H1 (cell line): ENCODE measurements around the gene DCTN3. TPM values are rescaled to one million over a fixed set of nuclear protein-coding genes. Genes with fewer than 3 reads are reported as not detected.

ENCODE experiments used
- CTCF ChIA-PET: fragments of 300-600 bp; sonication (Branson Sonifier 250); formaldehyde crosslinking; loops from one replicate; lab custom pipeline; 2021; ENCODE audit not compliant: partially characterized antibody; lab: Charles Lee
- POLR2A ChIA-PET: fragments of 300-600 bp; sonication (Branson Sonifier 250); formaldehyde crosslinking; loops from one replicate; lab custom pipeline; 2021; ENCODE audit warnings: inconsistent platforms; ENCODE audit not compliant: partially characterized antibody; lab: Charles Lee
- DNase-seq, 2 experiments: peaks; one replicate each; pipeline versions ENCODE4 v3.0.0 to v3.0.0-alpha.2; 2010 to 2022; ENCODE audit warnings: low spot score in 2 of 2, low read depth in 1 of 2, mixed read lengths in 1 of 2
- FAIRE-seq: peaks from 2 replicates; lab custom pipeline; 2011; peaks lifted over from hg19 to GRCh38; lab: Jason Lieb, UNC
- H2AFZ ChIP-seq: 2 replicates; pipeline ENCODE4 v1.8.1; 2012; ENCODE audit warnings: low read length, inconsistent platforms
- H2AK5ac ChIP-seq: 2 replicates; pipeline ENCODE4 v1.6.1; 2013; ENCODE audit warnings: low read depth, low read length
- H2BK120ac ChIP-seq: replicated peaks from 2 replicates; pipeline ENCODE3; 2013; ENCODE audit warnings: low read depth, low read length, inconsistent platforms
- H2BK12ac ChIP-seq: 2 replicates; pipeline ENCODE4 v1.6.1; 2013; ENCODE audit warnings: low read depth, low read length
- H2BK15ac ChIP-seq: 2 replicates; pipeline ENCODE4 v1.6.1; 2013; ENCODE audit warnings: low read length
- H2BK20ac ChIP-seq: 2 replicates; pipeline ENCODE4 v1.6.1; 2013; ENCODE audit warnings: low read length
- H2BK5ac ChIP-seq: 2 replicates; pipeline ENCODE4 v1.6.1; 2013; ENCODE audit warnings: low read depth, low read length
- H3K14ac ChIP-seq: 2 replicates; pipeline ENCODE4 v1.6.1; 2013; ENCODE audit warnings: inconsistent platforms; ENCODE audit not compliant: insufficient read length
- H3K18ac ChIP-seq: 2 replicates; pipeline ENCODE4 v1.6.1; 2013; ENCODE audit warnings: low read length; ENCODE audit errors: extremely low read depth
- H3K23ac ChIP-seq: 2 replicates; pipeline ENCODE4 v1.6.1; 2013; ENCODE audit warnings: inconsistent platforms; ENCODE audit not compliant: insufficient read length
- H3K23me2 ChIP-seq: 2 replicates; pipeline ENCODE4 v1.6.1; 2013; ENCODE audit warnings: low read depth, low read length
- H3K27ac ChIP-seq: 2 replicates; pipeline ENCODE4 v1.6.1; 2011; ENCODE audit warnings: low read depth, low read length, inconsistent platforms
- H3K27me3 ChIP-seq, 4 experiments: replicated peaks in 1 of 4; 1 replicate in 1 of 4; 2 replicates in 3 of 4; pipeline versions ENCODE4 v1.6.1 to v1.8.1; 2011 to 2013; ENCODE audit warnings: low read length in 3 of 4, mild to moderate bottlenecking in 3 of 4, inconsistent platforms in 2 of 4, mixed read lengths in 2 of 4, moderate library complexity in 1 of 4; ENCODE audit not compliant: control insufficient read depth in 3 of 4, insufficient read depth in 3 of 4; ENCODE audit errors: extremely low read depth in 1 of 4
- H3K36me3 ChIP-seq, 4 experiments: 2 replicates each; pipeline versions ENCODE4 v1.6.1 to v1.8.1; 2011 to 2013; ENCODE audit warnings: mild to moderate bottlenecking in 4 of 4, low read length in 3 of 4, moderate library complexity in 2 of 4, control low read depth in 1 of 4, inconsistent platforms in 1 of 4; ENCODE audit not compliant: insufficient read depth in 4 of 4, control insufficient read depth in 2 of 4
- H3K4ac ChIP-seq: replicated peaks from 2 replicates; pipeline ENCODE3; 2013; ENCODE audit warnings: low read length, low read depth, mixed read lengths, inconsistent platforms; ENCODE audit not compliant: insufficient read length
- H3K4me1 ChIP-seq, 4 experiments: replicated peaks in 1 of 4; 1 replicate in 1 of 4; 2 replicates in 3 of 4; pipeline versions ENCODE4 v1.6.1 to v1.8.1; 2011 to 2013; ENCODE audit warnings: low read length in 3 of 4, inconsistent platforms in 2 of 4, mixed read lengths in 1 of 4; ENCODE audit not compliant: insufficient read depth in 4 of 4, control insufficient read depth in 3 of 4
- H3K4me2 ChIP-seq, 2 experiments: 2 replicates each; pipeline versions ENCODE4 v1.6.1 to v1.8.1; 2011 to 2013; ENCODE audit warnings: low read depth in 2 of 2, low read length in 2 of 2, control low read depth in 1 of 2, inconsistent platforms in 1 of 2, mild to moderate bottlenecking in 1 of 2; ENCODE audit not compliant: insufficient read depth in 1 of 2
- H3K4me3 ChIP-seq, 4 experiments: fragments of 200-600, 300-600 bp in 1 of 4; sonication (generic), shearing (Covaris generic), sonication (Bioruptor Twin) in 1 of 4; 2 replicates each; pipeline versions ENCODE4 v1.5.1 to v1.8.1; 2011 to 2016; ENCODE audit warnings: low read length in 4 of 4, low read depth in 3 of 4, control low read depth in 2 of 4, inconsistent platforms in 2 of 4, mild to moderate bottlenecking in 2 of 4, mixed read lengths in 1 of 4, moderate library complexity in 1 of 4; ENCODE audit not compliant: insufficient read depth in 2 of 4; ENCODE audit errors: extremely low read depth in 1 of 4
- H3K56ac ChIP-seq: replicated peaks from 2 replicates; pipeline ENCODE3; 2013; ENCODE audit warnings: low read depth, mild to moderate bottlenecking, mixed read lengths, low read length, inconsistent platforms; ENCODE audit not compliant: insufficient read length
- H3K79me1 ChIP-seq: 2 replicates; pipeline ENCODE4 v1.6.1; 2013; ENCODE audit warnings: low read depth, low read length, control low read depth
- H3K79me2 ChIP-seq, 2 experiments: 2 replicates each; pipeline versions ENCODE4 v1.6.1 to v1.8.1; 2012 to 2013; ENCODE audit warnings: low read length in 2 of 2, mild to moderate bottlenecking in 2 of 2, inconsistent platforms in 1 of 2; ENCODE audit not compliant: insufficient read depth in 2 of 2, control insufficient read depth in 1 of 2
- H3K9ac ChIP-seq, 4 experiments: replicated peaks in 1 of 4; 1 replicate in 1 of 4; 2 replicates in 3 of 4; pipeline versions ENCODE4 v1.6.1 to v1.8.1; 2011 to 2013; ENCODE audit warnings: low read depth in 3 of 4, low read length in 3 of 4, control low read depth in 2 of 4, mild to moderate bottlenecking in 2 of 4, moderate library complexity in 2 of 4, inconsistent platforms in 1 of 4; ENCODE audit errors: extremely low read depth in 1 of 4
- H3K9me3 ChIP-seq, 2 experiments: 2 replicates each; pipeline versions ENCODE4 v1.6.1 to v1.8.1; 2012 to 2013; ENCODE audit warnings: mild to moderate bottlenecking in 2 of 2, moderate library complexity in 2 of 2, control low read depth in 1 of 2, inconsistent platforms in 1 of 2, low read depth in 1 of 2, low read length in 1 of 2, mixed read lengths in 1 of 2; ENCODE audit not compliant: insufficient read depth in 2 of 2
- H4K20me1 ChIP-seq, 2 experiments: replicated peaks in 1 of 2; 2 replicates each; pipeline versions ENCODE3 to v1.8.1; 2011 to 2013; ENCODE audit warnings: inconsistent platforms in 2 of 2, low read length in 2 of 2, mild to moderate bottlenecking in 1 of 2; ENCODE audit not compliant: insufficient read depth in 2 of 2, control insufficient read depth in 1 of 2
- H4K5ac ChIP-seq: 2 replicates; pipeline ENCODE4 v1.6.1; 2013; ENCODE audit warnings: low read length, low read depth, mixed read lengths, inconsistent platforms; ENCODE audit not compliant: insufficient read length
- H4K8ac ChIP-seq: 2 replicates; pipeline ENCODE4 v1.8.0; 2013; ENCODE audit warnings: mild to moderate bottlenecking, moderate library complexity, low read length, inconsistent platforms; ENCODE audit not compliant: insufficient read depth; ENCODE audit errors: extremely low read depth
- H4K91ac ChIP-seq: replicated peaks from 2 replicates; pipeline ENCODE3; 2013; ENCODE audit warnings: low read length, mixed read lengths, inconsistent platforms; ENCODE audit not compliant: insufficient read length
- SIX5 ChIP-seq: IDR thresholded peaks from 2 replicates; pipeline ENCODE4 v1.6.1; 2011; ENCODE audit warnings: mild to moderate bottlenecking, low read depth, low read length
- SP1 ChIP-seq: IDR thresholded peaks from 2 replicates; pipeline ENCODE4 v1.6.1; 2011; ENCODE audit warnings: low read depth, low read length
- SUZ12 ChIP-seq: fragments of 200-600 bp; sonication (generic); IDR thresholded peaks from 2 replicates; pipeline ENCODE4 v1.6.1; 2012; ENCODE audit warnings: mild to moderate bottlenecking, inconsistent platforms, low read length, moderate library complexity, mixed read lengths
- WGBS, 2 experiments: shearing (Covaris generic) in 1 of 2; methylation state at CpG; one replicate each; pipeline versions ENCODE4 v1.1.6 to v1.1.7; 2013 to 2015; ENCODE audit warnings: low lambda C conversion rate in 2 of 2, mixed read lengths in 2 of 2, inconsistent platforms in 1 of 2, low coverage in 1 of 2, missing lambda C conversion rate in 1 of 2; ENCODE audit not compliant: insufficient replicate concordance in 2 of 2, insufficient coverage in 1 of 2, insufficient read length in 1 of 2; ENCODE audit errors: extremely low coverage in 1 of 2, missing lambda C conversion rate in 1 of 2; 5-methylcytosine and 5-hydroxymethylcytosine counted together
- polyA plus RNA-seq, 7 experiments: library from polyadenylated mRNA; depleted of rRNA in 3 of 7; stranded (reverse) in 5 of 7; unstranded in 2 of 7; fragments of >200 nt in 5 of 7; fragments of 200-250 nt in 2 of 7; gene quantifications; 1 replicate in 5 of 7; 2 replicates in 1 of 7; 4 replicates in 1 of 7; pipeline versions ENCODE4 v1.2.1 to v1.2.3, GENCODE V29; 2011 to 2013; ENCODE audit warnings: missing spikeins in 2 of 7, mixed read lengths in 2 of 7
- total RNA-seq: library from RNA; stranded (reverse); fragmentation: NEBNext Ultra II Directional; extraction: Animal tissue kit (Norgen Biotek cat#: 25700); gene quantifications from 2 replicates; pipeline ENCODE4 v1.2.1, GENCODE V29; 2021

The DCTN3 gene
- total and polyA plus RNA-seq, 2 of the 8 experiments (the other 6 are each of a cell fraction or from before 2014, with no cell fraction given) = 25.6 to 39.2 TPM

DNA sequence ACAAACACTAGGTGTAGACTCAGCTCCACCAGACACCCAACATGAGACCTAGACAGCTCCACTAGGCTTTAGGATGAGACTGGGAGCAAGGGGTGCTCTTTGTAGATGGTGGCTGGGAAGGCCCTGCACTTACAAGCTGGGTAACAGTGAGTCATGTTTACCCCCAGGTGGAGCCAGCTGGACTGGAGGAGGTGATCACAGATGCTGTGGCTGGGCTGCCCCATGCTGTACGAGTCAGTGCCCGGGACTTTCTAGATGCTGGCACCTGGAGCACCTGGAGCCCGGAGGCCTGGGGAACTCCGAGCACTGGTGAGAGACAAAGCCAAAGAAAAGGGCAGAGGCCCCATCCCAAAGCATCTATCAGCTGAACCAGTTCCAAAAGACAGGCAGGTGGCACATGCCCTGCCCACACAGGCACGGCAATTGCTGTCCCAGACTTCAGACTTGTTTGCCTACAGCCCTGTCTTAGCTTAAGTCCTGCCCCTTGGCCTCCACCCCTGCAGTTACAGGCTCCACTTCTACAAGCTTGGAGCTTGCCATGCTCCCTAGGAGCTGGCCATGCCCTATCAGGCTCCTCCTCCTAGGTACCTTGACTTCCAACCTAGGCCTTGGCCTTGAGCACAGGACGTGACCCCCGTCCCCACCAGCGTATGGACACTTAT, 39.4 kb upstream of the DCTN3 start:
- Histone ChIP-seq H4K8ac (no peak overlapping the region; the same call in 1 of the 2 replicates), H3K4me3 (no peak overlapping the region), H2BK5ac (no peak overlapping the region), H3K18ac (no peak overlapping the region), H3K4me1 (peaks cover 0 to 4% (median 2%) of the 10 kb centered on the region in 4 experiments; a peak in 2 of 7 replicates), H3K27me3 (peaks cover 0 to 4% (median 0%) of the 10 kb centered on the region in 4 experiments; a peak in 3 of 7 replicates), H3K9ac (no peak overlapping the region), H2BK12ac (no peak overlapping the region), H2BK20ac (no peak overlapping the region), H3K56ac (no peak overlapping the region), H2BK120ac (no peak overlapping the region), H4K91ac (no peak overlapping the region), H2BK15ac (no peak overlapping the region), H3K14ac (no peak overlapping the region), H2AFZ (no peak overlapping the region), H3K79me1 (no peaks in the 10 kb centered on the region), H3K36me3 (no peaks in the 10 kb centered on the region), H3K79me2 (no peaks in the 10 kb centered on the region), H4K5ac (no peak overlapping the region), H2AK5ac (0 out of 2 replicates have a peak overlapping the region, but pooled peaks have one; percentile 24), H3K4me2 (no peak overlapping the region), H3K4ac (no peak overlapping the region), H4K20me1 (no peaks in the 10 kb centered on the region), H3K9me3 (no peaks in the 10 kb centered on the region), H3K23me2 (peaks cover 3% of the 10 kb centered on the region), H3K27ac (no peak overlapping the region), H3K23ac (no peak overlapping the region)
- 86% methylated on average over 8 of the region's 8 CpGs; no CpG with 5 or more reads in 1 of the 2 experiments for WGBS, 2 experiments
- no peak for TF ChIP-seq SP1
- TF ChIP-seq SIX5 = no peak
- no peak for TF ChIP-seq SUZ12
- DNase-seq (no peak), FAIRE-seq (no peak)
- POLR2A ChIA-PET = interaction anchor here (0.8 to 7.7 kb wide), 3 partner anchors 10 to 25 kb away, joined by 3 to 92 read pairs (median 3); partner anchors contain the start of genes GALT, IL11RA and SIGMAR1
- CTCF ChIA-PET = interaction anchor here (0.9 to 15.2 kb wide), 7 partner anchors 8 to 261 kb away, joined by 3 to 277 read pairs (median 3); partner anchors contain the start of genes GALT, IL11RA and SIGMAR1
